Measurements from ENCODE around the gene NPAS1.
A peak's percentile ranks its signal among the peaks of the same experiment; 100 is the strongest.

NPAS1 gene

GRCh38 chr19:47012617-47013016, 7.0 kb upstream of the NPAS1 start:
- Histone ChIP-seq H3K4me2 (peak overlapping the region; percentile 37; the same call in 1 of the 2 replicates), H3K9ac (no peak overlapping the region), H3K36me3 (ENCODE audit: insufficient read depth) (no peaks in the 10 kb centered on the region), H4K20me1 (ENCODE audit: insufficient read depth) (no peaks in the 10 kb centered on the region), H3K4me1 (ENCODE audit: low read depth, poor library complexity, severe bottlenecking) (peaks cover 10% of the 10 kb centered on the region), H3K4me3 (IDR thresholded peaks at IDR 0.05; ENCODE audit: insufficient read depth, low read depth, low read length) (no peak overlapping the region), H2AFZ (ENCODE audit: low read depth) (peak overlapping the region; percentile 89; the same call in 1 of the 2 replicates), H3K27me3 (ENCODE audit: insufficient read depth, low read depth) (no peaks in the 10 kb centered on the region), H3K79me2 (ENCODE audit: insufficient read depth, low read depth) (no peaks in the 10 kb centered on the region), H3K27ac (no peak overlapping the region)
- no peak for TF ChIP-seq CTCF (conservative IDR thresholded peaks at IDR 0.05; ENCODE audit: low read depth, low read length)

DNA sequence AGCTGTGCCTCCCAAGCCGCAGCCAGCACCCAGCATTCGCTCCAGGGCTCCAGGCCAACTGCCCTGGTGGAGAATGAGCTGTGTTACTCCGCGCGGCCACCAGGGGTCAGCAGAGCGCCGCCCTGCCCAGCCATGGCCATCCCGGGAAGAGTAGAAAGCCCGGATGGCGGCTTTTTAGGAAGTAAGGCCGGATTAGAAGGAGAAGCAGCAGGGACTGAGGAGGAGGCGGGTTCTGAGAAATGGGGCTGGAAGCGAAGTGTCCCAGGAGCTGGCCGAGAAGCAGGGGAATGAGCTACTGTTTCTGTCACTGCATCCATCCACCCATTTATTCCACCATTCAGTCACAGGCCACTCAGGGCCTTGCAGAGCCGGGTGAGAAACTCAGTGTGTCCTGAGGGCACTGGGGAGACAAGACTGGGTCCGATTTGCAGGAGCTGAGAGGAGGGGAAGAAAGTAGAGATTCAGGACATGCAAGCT, 6.6 kb upstream of the NPAS1 start:
- Histone ChIP-seq H3K4me3 (IDR thresholded peaks at IDR 0.05; ENCODE audit: insufficient read depth, low read depth, low read length) (no peak overlapping the region), H3K9ac (no peak overlapping the region), H4K20me1 (ENCODE audit: insufficient read depth) (no peaks in the 10 kb centered on the region), H3K27me3 (ENCODE audit: insufficient read depth, low read depth) (no peaks in the 10 kb centered on the region; the same call in 1 of the 2 replicates), H2AFZ (ENCODE audit: low read depth) (peak overlapping the region; percentile 89), H3K79me2 (ENCODE audit: insufficient read depth, low read depth) (no peaks in the 10 kb centered on the region), H3K4me2 (peak overlapping the region; percentile 37; the same call in 1 of the 2 replicates), H3K27ac (no peak overlapping the region), H3K4me1 (ENCODE audit: low read depth, poor library complexity, severe bottlenecking) (peaks cover 10% of the 10 kb centered on the region), H3K36me3 (ENCODE audit: insufficient read depth) (no peaks in the 10 kb centered on the region)
- peak; percentile 99 for TF ChIP-seq CTCF (conservative IDR thresholded peaks at IDR 0.05; ENCODE audit: low read depth, low read length)

DNA sequence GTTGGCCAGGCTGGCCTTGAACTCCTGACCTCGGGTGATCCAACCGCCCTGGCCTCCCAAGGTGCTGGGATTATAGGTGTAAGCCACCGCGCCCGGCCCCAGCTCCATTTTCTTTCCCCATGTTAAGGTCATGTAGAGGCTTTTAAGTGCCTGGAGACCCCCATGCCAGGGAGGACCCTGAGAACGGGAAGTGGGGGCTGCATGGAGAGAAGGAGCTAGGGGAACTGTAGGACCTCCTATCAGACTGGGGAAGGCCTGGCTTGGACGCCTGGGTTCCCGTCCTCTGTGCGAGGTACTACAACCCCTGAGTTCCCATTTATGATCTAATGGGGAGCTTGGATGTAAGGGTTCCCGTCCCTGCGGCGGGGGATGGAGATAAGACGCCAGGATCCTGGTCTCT, 714 bp upstream of the NPAS1 start:
- Histone ChIP-seq H2AFZ (ENCODE audit: low read depth) (no peak overlapping the region), H3K27ac (no peak overlapping the region), H3K4me2 (no peak overlapping the region), H3K36me3 (ENCODE audit: insufficient read depth) (no peaks in the 10 kb centered on the region), H3K4me1 (ENCODE audit: low read depth, poor library complexity, severe bottlenecking) (peaks cover 11% of the 10 kb centered on the region), H3K79me2 (ENCODE audit: insufficient read depth, low read depth) (no peaks in the 10 kb centered on the region), H3K9ac (no peak overlapping the region), H3K4me3 (IDR thresholded peaks at IDR 0.05; ENCODE audit: insufficient read depth, low read depth, low read length) (no peak overlapping the region), H4K20me1 (ENCODE audit: insufficient read depth) (no peaks in the 10 kb centered on the region), H3K27me3 (ENCODE audit: insufficient read depth, low read depth) (peaks cover 36% of the 10 kb centered on the region)
- no peak for TF ChIP-seq CTCF (conservative IDR thresholded peaks at IDR 0.05; ENCODE audit: low read depth, low read length)

GRCh38 chr19:47020132-47020805, 632 bp downstream of the NPAS1 start:
- Histone ChIP-seq H3K4me1 (ENCODE audit: low read depth, poor library complexity, severe bottlenecking) (peaks cover 11% of the 10 kb centered on the region), H3K36me3 (ENCODE audit: insufficient read depth) (no peaks in the 10 kb centered on the region), H2AFZ (ENCODE audit: low read depth) (no peak overlapping the region), H3K9ac (no peak overlapping the region), H3K27me3 (ENCODE audit: insufficient read depth, low read depth) (peaks cover 48% of the 10 kb centered on the region), H4K20me1 (ENCODE audit: insufficient read depth) (no peaks in the 10 kb centered on the region), H3K4me3 (IDR thresholded peaks at IDR 0.05; ENCODE audit: insufficient read depth, low read depth, low read length) (no peak overlapping the region), H3K79me2 (ENCODE audit: insufficient read depth, low read depth) (no peaks in the 10 kb centered on the region), H3K27ac (no peak overlapping the region), H3K4me2 (no peak overlapping the region)
- no peak for TF ChIP-seq CTCF (conservative IDR thresholded peaks at IDR 0.05; ENCODE audit: low read depth, low read length)

All from KMS-11 (cell line).